NCI-H1092 (cell line): ENCODE data around the gene RPL38.

ENCODE experiments used
- DNase-seq: peaks from one replicate; lab custom pipeline; 2025; lab: John Stamatoyannopoulos, UW

Gene RPL38

DNA sequence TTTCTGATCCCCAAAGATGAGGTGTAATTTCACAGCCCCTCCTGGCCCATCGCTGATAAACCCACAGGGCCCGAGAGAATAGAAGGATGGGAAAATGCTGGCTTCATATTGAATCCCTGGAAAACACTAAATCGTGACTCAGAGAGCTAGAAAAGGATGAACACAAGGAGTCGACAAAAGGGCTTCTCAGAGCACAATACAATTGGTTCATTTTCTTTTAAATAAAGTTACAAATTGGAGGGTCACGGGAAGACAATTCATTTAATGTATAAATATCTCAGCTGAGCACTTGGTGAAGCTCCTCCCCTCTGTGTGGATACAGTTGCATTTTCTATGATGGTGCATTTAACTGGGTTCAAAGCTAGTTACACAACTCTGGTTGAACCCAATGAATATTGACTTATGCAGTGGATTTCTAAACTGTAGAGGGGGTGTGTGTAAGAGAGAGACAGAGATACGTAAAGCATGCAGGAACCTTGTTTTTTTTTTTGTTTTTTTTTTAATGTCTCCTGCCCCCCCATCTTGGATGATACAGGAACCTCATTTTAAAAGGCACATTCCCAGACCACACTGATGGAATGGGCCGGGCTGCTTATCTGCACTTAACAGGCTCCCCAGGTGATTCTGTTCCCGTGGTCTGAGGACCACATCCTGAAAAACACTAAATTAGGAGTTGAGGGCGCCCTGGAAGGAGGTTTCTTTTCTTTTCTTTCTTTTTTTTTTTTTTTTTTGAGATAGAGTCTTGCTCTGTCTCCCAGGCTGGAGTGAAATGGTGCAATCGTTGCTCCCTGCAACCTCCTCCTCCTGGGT, 24.0 kb downstream of the RPL38 start:
- no peak for DNase-seq

DNA sequence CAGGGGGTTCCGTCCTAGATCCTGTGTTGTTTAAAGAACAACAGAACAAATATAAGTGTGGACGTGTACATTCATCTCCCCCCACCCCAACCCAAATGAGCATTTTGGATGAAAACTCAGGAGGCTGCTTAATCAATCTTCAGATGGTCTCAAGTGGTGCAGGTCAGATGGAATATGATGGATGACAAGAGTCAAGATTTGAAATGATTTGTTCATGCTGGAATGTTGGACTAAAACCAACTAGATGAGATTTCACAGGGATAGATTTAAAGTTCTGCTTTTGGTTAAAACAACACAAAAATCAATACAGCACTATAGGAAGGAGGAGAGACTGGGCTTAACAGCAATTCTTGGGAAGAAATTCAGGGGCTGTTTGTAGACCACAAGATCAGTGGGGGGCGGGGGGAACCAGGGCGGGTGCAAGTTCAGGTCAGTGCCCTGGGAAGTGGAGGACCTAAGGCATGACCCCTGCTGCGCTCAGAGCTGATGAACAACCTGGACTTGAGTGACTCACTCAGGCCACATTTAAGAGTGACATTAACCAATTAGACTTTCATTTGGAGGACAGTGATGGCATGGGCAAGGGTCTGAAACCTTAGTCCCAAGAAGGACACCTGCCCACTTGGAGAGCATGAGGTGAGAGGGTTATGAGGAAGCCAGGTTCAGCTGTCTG, 25.0 kb downstream of the RPL38 start:
- DNase-seq = no peak

- no peak for DNase-seq
These were observed 27.4 kb downstream of the RPL38 start for GRCh38 chr17:74230896-74231295.

DNA sequence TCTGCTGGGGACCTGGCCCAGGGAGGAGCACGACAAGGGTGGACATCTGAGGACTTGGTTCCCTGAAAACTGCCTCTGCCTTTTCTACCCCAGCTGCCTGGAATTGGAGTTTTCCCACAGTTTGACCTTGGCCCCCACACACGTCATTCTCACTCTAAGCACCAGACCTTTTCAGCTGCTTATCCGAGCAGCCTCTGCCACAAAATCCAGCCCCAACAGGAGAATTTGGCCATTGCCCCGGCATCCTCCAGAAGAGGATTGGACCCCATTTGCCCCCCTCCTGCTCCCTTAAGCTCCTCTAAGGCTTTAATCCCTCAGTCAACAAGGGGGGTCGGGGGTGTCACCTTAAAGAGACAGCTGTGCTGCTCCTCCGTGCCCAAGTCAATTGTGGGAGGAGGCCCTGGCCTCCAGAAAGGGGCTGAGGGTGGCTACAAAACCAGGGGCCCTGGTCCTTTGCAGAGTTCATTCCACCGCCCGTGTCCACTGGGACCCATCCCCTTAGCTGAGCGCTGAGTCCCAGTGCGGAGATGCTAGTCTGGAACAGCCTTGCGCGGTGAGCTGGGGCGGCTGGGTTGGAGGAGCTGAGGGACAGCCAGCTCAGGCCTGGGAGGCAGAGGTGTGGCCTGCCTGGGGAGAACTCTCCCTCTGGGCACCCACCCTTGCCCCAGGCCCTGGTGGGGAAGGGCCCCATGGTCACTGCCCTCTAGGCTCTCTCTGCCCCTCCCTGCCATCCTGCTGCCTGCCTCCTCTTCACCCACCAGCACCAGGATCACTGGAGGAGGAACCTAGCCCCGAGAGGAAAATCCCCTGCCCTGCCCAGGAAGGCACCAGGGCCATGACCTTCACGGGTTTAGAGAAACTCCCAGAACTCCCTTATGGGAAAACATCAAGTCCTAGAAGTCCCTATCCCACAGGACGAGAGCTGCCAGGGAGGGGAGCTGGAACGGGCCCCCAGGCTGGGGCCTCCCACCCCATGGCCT, 28.7 kb downstream of the RPL38 start:
- no peak for DNase-seq

DNA sequence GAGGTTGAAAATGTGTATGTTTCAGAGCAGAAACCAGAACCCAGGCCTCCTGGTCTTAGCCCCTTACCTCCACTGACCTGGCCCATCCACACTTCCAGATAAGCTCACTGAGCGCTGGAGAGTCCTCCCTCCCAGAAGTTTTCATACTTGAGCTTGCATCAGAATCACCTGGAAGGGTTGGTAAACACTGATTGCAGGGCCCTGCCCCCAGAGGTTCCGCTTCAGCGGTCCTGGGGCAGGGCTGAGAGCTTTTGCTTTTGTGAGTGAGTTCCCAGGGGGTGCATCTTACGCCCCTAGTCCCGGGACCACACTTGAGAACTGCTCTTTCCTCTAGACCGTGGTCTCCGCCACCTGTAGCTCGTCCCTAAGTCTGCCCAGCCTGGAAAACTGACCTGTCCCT, 30.5 kb downstream of the RPL38 start:
- DNase-seq = no peak

DNA sequence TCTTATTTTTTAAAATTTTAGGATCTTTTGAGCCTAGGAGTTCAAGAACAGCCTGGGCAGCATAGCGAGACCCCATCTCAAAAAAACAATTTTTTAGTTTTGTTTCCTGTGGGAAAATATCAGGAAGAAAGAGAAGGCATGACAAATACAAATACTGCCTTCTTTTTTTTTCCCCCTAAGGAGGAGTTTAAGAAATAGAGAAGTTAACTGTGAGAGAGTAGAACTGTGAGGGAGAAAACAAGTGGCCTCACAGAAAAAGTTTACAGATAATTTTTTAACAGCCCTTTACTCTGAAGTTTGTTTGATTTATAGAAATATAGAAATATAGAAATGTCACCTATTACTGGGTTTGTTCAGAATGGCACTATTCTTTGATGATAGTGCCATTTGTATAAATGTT, 31.0 kb downstream of the RPL38 start:
- no peak for DNase-seq

DNA sequence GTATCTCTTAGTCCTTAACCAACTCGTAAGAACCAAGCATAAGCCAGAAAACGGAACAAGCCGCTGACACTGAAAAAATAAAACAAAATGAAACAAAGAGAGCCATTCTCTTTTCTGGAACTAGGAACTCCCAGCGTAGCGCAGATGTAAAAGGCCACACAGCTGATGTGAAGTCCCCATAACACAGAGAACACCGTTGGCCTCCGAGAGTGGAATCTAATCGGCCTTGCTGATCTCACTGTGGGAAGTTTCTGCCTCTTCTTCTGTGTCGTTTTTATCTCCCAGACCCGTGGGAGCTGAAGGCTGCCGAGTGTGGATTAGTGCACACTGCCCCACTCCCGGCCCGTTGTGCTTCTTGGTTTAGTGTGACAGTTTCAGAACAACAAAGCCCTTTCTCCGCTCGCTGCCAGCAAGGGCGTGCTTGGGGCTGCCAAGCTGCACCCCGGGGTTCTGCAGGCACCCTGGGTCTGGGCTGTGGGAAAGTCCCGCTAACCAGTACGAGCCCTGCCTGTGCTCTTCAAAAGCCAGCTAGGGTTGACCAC, 31.6 kb downstream of the RPL38 start:
- DNase-seq = no peak

- no peak for DNase-seq
These were observed 32.5 kb downstream of the RPL38 start for GRCh38 chr17:74235911-74236371.

DNA sequence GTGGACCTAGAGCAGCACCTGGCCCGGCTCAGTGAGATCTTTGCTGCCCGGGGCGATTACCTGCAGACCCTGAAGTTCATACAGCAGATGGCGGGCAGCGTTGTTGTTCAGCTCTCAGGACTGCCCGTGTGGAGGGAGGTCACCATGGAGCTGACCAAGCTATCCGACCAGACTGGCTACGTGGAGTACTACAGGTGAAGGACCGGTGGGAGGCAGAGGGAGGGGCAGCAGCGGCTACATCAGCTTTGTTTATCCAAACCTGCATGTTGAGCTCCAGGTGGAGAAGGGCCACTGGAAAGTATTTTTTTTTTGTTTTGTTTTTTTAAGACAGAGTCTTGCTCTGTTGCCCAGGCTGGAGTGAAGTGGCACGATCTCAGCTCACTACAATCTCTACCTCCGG, 33.8 kb downstream of the RPL38 start:
- no peak for DNase-seq

GRCh38 chr17:74239172-74239571, 35.7 kb downstream of the RPL38 start:
- no peak for DNase-seq

DNA sequence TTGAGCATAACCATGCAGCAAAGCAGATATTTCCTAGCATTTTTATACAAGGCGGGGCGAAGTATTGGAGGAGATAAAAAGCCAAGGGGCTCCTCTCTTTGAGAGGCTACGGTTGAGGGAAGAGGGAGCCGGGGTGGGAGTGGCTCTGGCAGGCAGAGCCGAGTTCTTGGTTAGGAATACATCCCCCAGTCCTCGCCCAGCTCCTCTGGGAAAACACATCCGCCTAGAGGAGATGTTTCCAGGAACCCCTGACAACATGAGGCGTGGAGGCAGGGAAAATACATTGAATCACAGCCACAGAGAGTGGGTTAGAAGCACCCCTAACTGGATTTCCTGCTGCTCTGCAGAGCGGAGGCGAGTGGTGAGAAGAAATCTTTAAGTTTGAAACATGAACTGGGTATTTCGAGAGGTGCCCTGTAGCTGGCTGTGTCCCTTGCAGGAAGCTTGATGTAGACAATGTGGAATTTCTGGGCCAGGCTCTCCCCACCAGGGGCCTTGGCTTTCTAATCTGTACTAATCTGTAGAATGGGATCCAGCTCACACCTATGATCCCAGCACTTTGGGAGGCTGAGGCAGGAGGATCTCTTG, 37.2 kb downstream of the RPL38 start:
- DNase-seq = no peak

- DNase-seq = no peak
These were observed 38.0 kb downstream of the RPL38 start for GRCh38 chr17:74241431-74241830.

DNA sequence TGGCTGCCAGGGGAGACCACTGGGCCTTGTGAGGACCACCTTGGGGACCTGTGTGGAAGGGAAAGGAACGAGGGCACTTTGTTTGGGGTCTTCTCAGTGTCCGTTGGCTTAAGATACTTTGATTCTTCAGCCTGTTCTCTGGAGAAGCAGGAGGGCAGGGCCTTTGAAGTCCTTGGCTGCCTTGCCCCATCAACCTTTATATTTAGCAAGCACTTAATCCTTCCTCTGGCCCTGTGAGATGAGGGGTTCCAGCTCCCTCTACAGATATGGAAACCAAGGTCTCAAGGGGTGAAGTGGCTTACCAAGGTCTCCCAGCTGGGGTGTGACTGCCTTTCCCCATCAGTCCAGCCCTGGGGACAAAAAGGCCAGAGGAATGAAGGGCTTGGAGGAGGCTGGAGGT, 38.4 kb downstream of the RPL38 start:
- no peak for DNase-seq

DNA sequence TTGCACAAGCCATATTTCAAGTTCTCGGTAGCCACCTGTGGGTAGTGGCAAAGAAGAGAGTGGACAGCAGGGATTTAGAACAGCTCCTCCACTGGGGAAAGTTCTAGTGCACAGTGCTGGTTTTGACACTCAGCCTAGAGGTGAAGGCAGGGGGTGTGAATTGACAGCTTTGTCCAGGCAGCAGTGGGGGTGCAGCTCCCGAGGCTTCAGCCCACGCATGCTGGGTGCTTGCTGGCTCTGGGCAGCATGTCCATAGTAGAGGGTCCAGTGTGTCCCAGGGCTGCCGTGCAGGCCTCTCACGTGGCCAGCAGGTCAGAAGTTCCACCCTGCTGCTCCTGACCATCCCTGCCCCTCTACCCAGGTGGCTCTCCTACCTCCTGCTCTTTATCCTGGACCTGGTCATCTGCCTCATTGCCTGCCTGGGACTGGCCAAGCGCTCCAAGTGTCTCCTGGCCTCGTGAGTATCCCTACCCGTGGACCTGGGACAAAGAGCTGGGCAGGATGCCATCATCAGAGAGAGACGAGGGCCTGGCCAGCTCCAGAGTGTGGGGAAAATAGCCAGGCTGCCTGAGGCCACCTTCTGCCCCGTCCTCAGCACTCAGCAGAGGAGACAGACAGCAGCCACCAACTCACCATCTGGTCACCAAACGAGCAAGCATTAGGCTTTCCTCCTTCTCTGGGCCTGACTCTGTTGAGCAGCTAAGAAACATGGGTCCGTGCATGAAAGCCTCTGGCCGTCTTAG, 39.7 kb downstream of the RPL38 start:
- no peak for DNase-seq

GRCh38 chr17:74244128-74244527, 40.6 kb downstream of the RPL38 start:
- no peak for DNase-seq

DNA sequence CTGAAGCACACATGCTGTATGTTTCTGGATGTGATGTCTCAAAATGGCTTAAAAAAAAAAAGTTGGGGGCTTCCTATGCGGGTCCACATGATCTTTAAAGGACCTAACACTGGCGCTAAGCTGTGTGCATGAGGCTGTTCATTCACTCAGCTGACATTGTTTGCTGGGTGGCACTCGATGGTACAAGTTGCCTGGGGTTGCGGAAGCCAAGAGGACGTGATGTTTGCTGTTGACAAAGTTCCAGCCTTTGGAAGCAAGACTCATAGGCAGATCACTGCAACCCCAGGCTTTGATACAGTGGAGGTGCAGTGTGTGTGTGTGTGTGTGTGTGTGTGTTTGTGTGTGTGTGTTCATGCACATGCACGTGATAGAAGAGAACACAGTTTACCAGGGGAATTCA, 41.1 kb downstream of the RPL38 start:
- DNase-seq = no peak

- no peak for DNase-seq
These were observed 41.8 kb downstream of the RPL38 start for GRCh38 chr17:74245145-74245831.

DNA sequence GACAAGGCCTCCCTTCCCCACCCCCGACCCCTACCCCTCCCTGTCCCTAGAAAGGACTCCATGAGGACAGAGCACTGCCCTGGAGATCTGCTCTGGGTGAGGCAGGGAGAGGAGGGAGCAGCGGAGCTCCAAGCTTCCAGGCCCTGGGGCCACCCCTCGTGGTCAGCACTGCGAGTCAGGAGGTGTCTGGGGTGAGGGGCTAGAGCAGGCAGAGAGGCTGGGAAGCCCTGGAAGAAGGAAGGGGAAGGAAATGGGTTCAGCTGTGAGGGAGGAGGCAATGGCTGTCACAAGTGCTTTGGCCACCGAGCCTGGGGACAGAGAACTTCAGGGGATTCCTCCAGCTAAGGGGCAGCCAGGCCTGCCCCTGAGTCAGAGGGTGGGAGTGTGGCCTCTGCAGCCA, 42.4 kb downstream of the RPL38 start:
- no peak for DNase-seq

- no peak for DNase-seq
These were observed 46.3 kb downstream of the RPL38 start for GRCh38 chr17:74249590-74250270.
